GM12878 (cell line): ENCODE measurements around the gene NUP210.

Experiments used
- CTCF ChIP-seq, 3 experiments: IDR thresholded peaks in 2 of 3; conservative IDR thresholded peaks in 1 of 3; 2 replicates each; pipeline ENCODE4 v1.5.1; 2011; ENCODE audit warnings: low read depth in 3 of 3, low read length in 3 of 3, mild to moderate bottlenecking in 3 of 3, control low read depth in 2 of 3, moderate library complexity in 2 of 3, inconsistent platforms in 1 of 3, mixed read lengths in 1 of 3; ENCODE audit not compliant: control insufficient read depth in 2 of 3, insufficient read depth in 1 of 3; ENCODE audit errors: extremely low read depth in 1 of 3
- ELK1 ChIP-seq: IDR thresholded peaks from 2 replicates; pipeline ENCODE4 v1.6.1; 2012; ENCODE audit warnings: low read depth, low read length, improper control_type of control experiment
- EP300 ChIP-seq, 2 experiments: fragments of 150-350 bp in 1 of 2; IDR thresholded peaks; 2 replicates each; pipeline ENCODE4 v1.6.1; 2011 to 2012; ENCODE audit warnings: low read depth in 2 of 2, low read length in 2 of 2, borderline replicate concordance in 1 of 2, improper control_type of control experiment in 1 of 2, inconsistent platforms in 1 of 2; ENCODE audit not compliant: control insufficient read depth in 1 of 2
- EZH2 ChIP-seq: IDR thresholded peaks from 2 replicates; pipeline ENCODE4 v1.6.1; 2012; ENCODE audit warnings: low read depth, mild to moderate bottlenecking, control low read depth, inconsistent platforms, low read length, borderline replicate concordance; ENCODE audit not compliant: control insufficient read depth
- HDAC2 ChIP-seq: fragments of 200-600 bp; sonication (generic); IDR thresholded peaks from 2 replicates; pipeline ENCODE4 v1.6.1; 2017
- PBX3 ChIP-seq: IDR thresholded peaks from 2 replicates; pipeline ENCODE4 v1.6.1; 2011; ENCODE audit warnings: mild to moderate bottlenecking, low read depth, low read length, moderate library complexity; ENCODE audit not compliant: insufficient replicate concordance
- POLR2A ChIP-seq: IDR thresholded peaks from 2 replicates; pipeline ENCODE4 v1.6.1; 2011; ENCODE audit warnings: low read depth, mild to moderate bottlenecking, low read length
- TAF1 ChIP-seq: IDR thresholded peaks from 2 replicates; pipeline ENCODE4 v1.6.1; 2011; ENCODE audit warnings: mild to moderate bottlenecking, low read depth, low read length, borderline replicate concordance
- USF1 ChIP-seq: IDR thresholded peaks from 2 replicates; pipeline ENCODE4 v1.6.1; 2011; ENCODE audit warnings: borderline replicate concordance, low read depth, mild to moderate bottlenecking, moderate library complexity, mixed read lengths, low read length; ENCODE audit not compliant: insufficient read depth; ENCODE audit errors: extremely low read length
- ZBTB11 ChIP-seq: fragments of 450-650 bp; formaldehyde crosslinking; IDR thresholded peaks from 2 replicates; pipeline ENCODE4 v1.5.0; 2022; ENCODE audit warnings: mild to moderate bottlenecking, missing genetic modification characterization

GRCh38 chr3:13272831-13273603 lies 147.1 kb downstream of the NUP210 start:
- TF ChIP-seq USF1: no peak
- TF ChIP-seq EP300 (IDR thresholded peaks at IDR 0.05; ENCODE audit: borderline replicate concordance in 1 of 2, control insufficient read depth in 1 of 2, low read depth in 2 of 2, low read length in 2 of 2): no peak
- TF ChIP-seq POLR2A: no peak
- TF ChIP-seq CTCF (IDR thresholded peaks at IDR 0.05 in 2 of 3, conservative IDR thresholded peaks at IDR 0.05 in 1 of 3; ENCODE audit: control insufficient read depth in 2 of 3, extremely low read depth in 1 of 3, insufficient read depth in 1 of 3, low read depth in 3 of 3, low read length in 3 of 3): no peak
- TF ChIP-seq EZH2: no peak
- no peak for TF ChIP-seq PBX3
- TF ChIP-seq HDAC2: no peak
- TF ChIP-seq ELK1: no peak
- no peak for TF ChIP-seq TAF1
- TF ChIP-seq ZBTB11: no peak
